Sigmoid colon (tissue), 7 donors: ENCODE results near the gene INTS3. TPM values are rescaled to one million over a fixed set of nuclear protein-coding genes. Genes with fewer than 3 reads are reported as not detected.
"Not testable (repeated sequence)": the region's sequence is repeated elsewhere in the genome, so short reads cannot be mapped to it uniquely, and the experiment has no call there.

ENCODE experiments used
- DNase-seq: peaks from one replicate; pipeline ENCODE4 v3.0.0-alpha.2; 2019
- H3K27ac ChIP-seq, 4 donors: fragments of 200-600 bp; sonication (generic); one replicate each; pipeline ENCODE4 v1.5.1; 2016 to 2019; ENCODE audit warnings: mild to moderate bottlenecking in 1 of 4
- H3K27me3 ChIP-seq, 3 donors: fragments of 200-600 bp; sonication (generic); one replicate each; pipeline ENCODE4 v1.5.1; 2019; ENCODE audit warnings: mild to moderate bottlenecking in 1 of 3
- H3K36me3 ChIP-seq, 4 donors: fragments of 200-600 bp; sonication (generic); one replicate each; pipeline ENCODE4 v1.5.1; 2016 to 2019
- H3K4me1 ChIP-seq, 4 donors: fragments of 200-600 bp; sonication (generic); one replicate each; pipeline ENCODE4 v1.5.1; 2017 to 2019
- H3K4me3 ChIP-seq, 4 donors: fragments of 200-600 bp; sonication (generic); one replicate each; pipeline ENCODE4 v1.5.1; 2017 to 2019; ENCODE audit warnings: mild to moderate bottlenecking in 2 of 4, moderate library complexity in 1 of 4
- H3K9me3 ChIP-seq, 4 donors: fragments of 200-600 bp in 3 of 4; sonication (generic) in 3 of 4; one replicate each; pipeline versions ENCODE4 v1.5.1 to v1.6.1; 2013 to 2019
- CTCF ChIP-seq, 4 experiments: fragments of 450-650 bp in 3 of 4; fragments of 200-600 bp in 1 of 4; IDR thresholded peaks; one replicate each; pipeline ENCODE4 v1.5.1; 2016 to 2019; ENCODE audit warnings: antibody characterized with exemption in 4 of 4, mild to moderate bottlenecking in 3 of 4, moderate library complexity in 2 of 4
- EP300 ChIP-seq, 4 donors: sonication (generic); formaldehyde crosslinking; IDR thresholded peaks; one replicate each; pipeline ENCODE4 v1.6.1; 2017; ENCODE audit warnings: antibody characterized with exemption in 4 of 4
- POLR2A ChIP-seq, 2 donors: fragments of 450-650 bp; IDR thresholded peaks; one replicate each; pipeline ENCODE4 v1.6.1; 2016; ENCODE audit warnings: antibody characterized with exemption in 2 of 2, mild to moderate bottlenecking in 2 of 2, moderate library complexity in 2 of 2
- POLR2AphosphoS5 ChIP-seq, 4 donors: sonication (generic); formaldehyde crosslinking; IDR thresholded peaks; one replicate each; pipeline ENCODE4 v1.6.1; 2017; ENCODE audit warnings: antibody characterized with exemption in 4 of 4
- WGBS, 2 donors: extraction: QIAGEN DNeasy Blood & Tissue Kit; methylation state at CpG; one replicate each; pipeline ENCODE4 v1.1.7; 2013; 5-methylcytosine and 5-hydroxymethylcytosine counted together
- intact Hi-C: fragments of 100-400 bp; cut with DNase I; formaldehyde crosslinking; loops from one replicate; pipeline ENCODE4 v1.15.1; 2023
- polyA plus RNA-seq, 3 donors: library from polyadenylated mRNA; stranded (reverse); fragments of 200-250 nt; gene quantifications; one replicate each; pipeline ENCODE4 v1.2.3, GENCODE V29; 2013
- total RNA-seq, 4 donors: library from RNA; depleted of rRNA; stranded (reverse); fragments of >200 nt; gene quantifications; one replicate each; pipeline ENCODE4 v1.1.0, GENCODE V29; 2016
- donor health status: healthy with polysubstance abuse.
- donor health status: Bipolar disorder and iron deficiency.
- donor health status: healthy.

The INTS3 gene
- total and polyA plus RNA-seq, 7 donors, result 5.4 to 53.7 (median 31.4) TPM

- H3K4me3 ChIP-seq, result no peak overlapping the region
- 88 to 92% methylated on average over 9 of the region's 9 CpGs for WGBS, 2 donors
- TF ChIP-seq POLR2AphosphoS5 (IDR thresholded peaks at IDR 0.05), result no peak
- TF ChIP-seq CTCF (IDR thresholded peaks at IDR 0.05), result no peak
- no peak for TF ChIP-seq EP300 (IDR thresholded peaks at IDR 0.05)
- no peak for TF ChIP-seq POLR2A (IDR thresholded peaks at IDR 0.05)
- DNase-seq, result no peak
- no peaks in the 10 kb centered on the region for H3K36me3 ChIP-seq
- no peaks in the 10 kb centered on the region for H3K9me3 ChIP-seq
- intact Hi-C loops, result no loop called here
- no peaks in the 10 kb centered on the region for H3K27me3 ChIP-seq
- H3K4me1 ChIP-seq, result no peaks in the 10 kb centered on the region
- H3K27ac ChIP-seq, result no peak overlapping the region
These were observed 22.4 kb upstream of the INTS3 start for GRCh38 chr1:153705484-153705883.

- TF ChIP-seq POLR2AphosphoS5 (IDR thresholded peaks at IDR 0.05) (no peak), CTCF (IDR thresholded peaks at IDR 0.05) (no peak), EP300 (IDR thresholded peaks at IDR 0.05) (no peak)
- DNase-seq, result no peak
- peaks cover 0 to 3% (median 0%) of the 10 kb centered on the region in 3 donors for H3K27me3 ChIP-seq
- 30 to 53% methylated on average over 7 of the region's 7 CpGs for WGBS, 2 donors
- intact Hi-C loops, result no loop called here
- no peaks in the 10 kb centered on the region for H3K36me3 ChIP-seq
- H3K4me3 ChIP-seq, result no peak overlapping the region
- no peak overlapping the region for H3K27ac ChIP-seq
- H3K9me3 ChIP-seq, result no peaks in the 10 kb centered on the region
- no peaks in the 10 kb centered on the region for H3K4me1 ChIP-seq
These were observed 16.8 kb upstream of the INTS3 start for GRCh38 chr1:153711026-153711425.

GRCh38 chr1:153716211-153716610 lies 11.6 kb upstream of the INTS3 start:
- DNase-seq, H3K9me3 ChIP-seq, H3K27me3 ChIP-seq, intact Hi-C loops, H3K36me3 ChIP-seq, H3K4me1 ChIP-seq, H3K27ac ChIP-seq, H3K4me3 ChIP-seq: not testable (repeated sequence)
- 91 to 94% methylated on average over 5 of the region's 5 CpGs for WGBS, 2 donors

- no peaks in the 10 kb centered on the region for H3K27me3 ChIP-seq
- no peak overlapping the region for H3K27ac ChIP-seq
- no peaks in the 10 kb centered on the region for H3K36me3 ChIP-seq
- no peak overlapping the region for H3K4me3 ChIP-seq
- WGBS, 2 donors, result 81 to 86% methylated on average over 3 of the region's 3 CpGs
- no peak for DNase-seq
- intact Hi-C loops, result no loop called here
- no peaks in the 10 kb centered on the region for H3K4me1 ChIP-seq
- TF ChIP-seq POLR2A (IDR thresholded peaks at IDR 0.05), result no peak
- TF ChIP-seq POLR2AphosphoS5 (IDR thresholded peaks at IDR 0.05), result no peak
- TF ChIP-seq CTCF (IDR thresholded peaks at IDR 0.05), result no peak
- TF ChIP-seq EP300 (IDR thresholded peaks at IDR 0.05), result no peak
- H3K9me3 ChIP-seq, result no peaks in the 10 kb centered on the region
These were observed 10.5 kb upstream of the INTS3 start for GRCh38 chr1:153717330-153717729.

GRCh38 chr1:153723687-153724086 lies 4.2 kb upstream of the INTS3 start:
- intact Hi-C loops, result no loop called here
- TF ChIP-seq EP300 (IDR thresholded peaks at IDR 0.05) (no peak), POLR2A (IDR thresholded peaks at IDR 0.05) (no peak), CTCF (IDR thresholded peaks at IDR 0.05) (no peak), POLR2AphosphoS5 (IDR thresholded peaks at IDR 0.05) (no peak)
- Histone ChIP-seq H3K36me3 (no peaks in the 10 kb centered on the region), H3K27me3 (no peaks in the 10 kb centered on the region), H3K27ac (no peak overlapping the region), H3K4me3 (no peak overlapping the region), H3K9me3 (no peaks in the 10 kb centered on the region), H3K4me1 (peaks cover 0 to 7% (median 3%) of the 10 kb centered on the region in 4 donors)
- no peak for DNase-seq
- 90 to 95% methylated on average over 3 of the region's 3 CpGs for WGBS, 2 donors

- H3K4me3 ChIP-seq, DNase-seq, H3K27me3 ChIP-seq, H3K9me3 ChIP-seq, H3K36me3 ChIP-seq, H3K27ac ChIP-seq: not testable (repeated sequence)
- WGBS, 2 donors, result 89% methylated on average over 4 of the region's 4 CpGs
- H3K4me1 ChIP-seq, result peaks cover 0 to 17% (median 12%) of the 10 kb centered on the region in 4 donors
- intact Hi-C loops, result loop anchor here (5.0 kb wide), 1 partner anchor 152 kb away; no protein-coding TSS in a partner anchor
These were observed 3.2 kb upstream of the INTS3 start for GRCh38 chr1:153724634-153725033.
